OCI-LY7 (cell line): ENCODE measurements around the gene FOS.

Experiments used
- CTCF ChIP-seq: fragments of 200-600 bp; sonication (generic); conservative IDR thresholded peaks from 2 replicates; pipeline ENCODE4 v1.5.1; 2014; ENCODE audit warnings: mild to moderate bottlenecking, antibody characterized with exemption, low read length, moderate library complexity, mixed read lengths
- EZH2phosphoT487 ChIP-seq: fragments of 200-600 bp; sonication (generic); IDR thresholded peaks from 2 replicates; pipeline ENCODE4 v1.6.1; 2018; ENCODE audit warnings: low read depth, borderline replicate concordance, mild to moderate bottlenecking, mixed run types, antibody characterized with exemption, low read length, moderate library complexity, mixed read lengths

- TF ChIP-seq CTCF, result no peak
- no peak for TF ChIP-seq EZH2phosphoT487
These were observed 52.8 kb downstream of the FOS start for GRCh38 chr14:75331471-75331870.
